ENCODE results near the gene PHLDB2.

- TF ChIP-seq CTCF (IDR thresholded peaks at IDR 0.05), result no peak
- no peak for TF ChIP-seq POLR2A (IDR thresholded peaks at IDR 0.05)
Measured at GRCh38 chr3:111811811-111812210, 47.3 kb upstream of the PHLDB2 start.

Data from breast epithelium (tissue), 3 donors.